HG03439 (cell line): ENCODE results near the gene CAPN11.

ENCODE experiments used
- ATAC-seq: cut with Tn5 transposase; IDR thresholded peaks from one replicate; pipeline ENCODE4 v1.9.1; 2021; ENCODE audit warnings: mild to moderate bottlenecking, moderate library complexity; ENCODE audit not compliant: unreplicated experiment

CAPN11 gene

DNA sequence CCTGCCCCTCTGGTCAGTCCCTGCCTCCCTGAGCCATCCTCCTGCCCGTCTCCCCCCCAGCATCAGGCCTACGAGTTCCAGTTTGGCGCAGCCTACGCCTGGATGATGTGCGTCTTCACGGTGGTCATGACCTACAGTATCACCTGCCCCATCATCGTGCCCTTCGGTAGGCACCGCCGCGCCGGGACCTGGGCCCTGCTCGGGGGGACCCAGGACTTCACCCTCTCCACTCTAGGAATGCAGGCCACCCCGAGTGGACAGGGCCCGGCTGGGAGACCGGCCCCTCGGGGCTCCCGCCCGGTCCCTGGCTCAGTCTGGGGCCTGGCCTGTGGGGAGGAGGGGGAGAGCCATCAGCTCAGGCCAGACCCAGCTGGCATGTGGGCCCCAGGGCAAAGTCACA lies 6.1 kb upstream of the CAPN11 start:
- no peak for ATAC-seq

- no peak for ATAC-seq
Observed at GRCh38 chr6:44154067-44154466, 4.6 kb upstream of the CAPN11 start.

- ATAC-seq: no peak
Observed at GRCh38 chr6:44156494-44157151, 2.0 kb upstream of the CAPN11 start.

GRCh38 chr6:44157152-44157521 lies 1.5 kb upstream of the CAPN11 start:
- ATAC-seq: no peak

- no peak for ATAC-seq
Observed at GRCh38 chr6:44161997-44162338, 3.3 kb downstream of the CAPN11 start.

DNA sequence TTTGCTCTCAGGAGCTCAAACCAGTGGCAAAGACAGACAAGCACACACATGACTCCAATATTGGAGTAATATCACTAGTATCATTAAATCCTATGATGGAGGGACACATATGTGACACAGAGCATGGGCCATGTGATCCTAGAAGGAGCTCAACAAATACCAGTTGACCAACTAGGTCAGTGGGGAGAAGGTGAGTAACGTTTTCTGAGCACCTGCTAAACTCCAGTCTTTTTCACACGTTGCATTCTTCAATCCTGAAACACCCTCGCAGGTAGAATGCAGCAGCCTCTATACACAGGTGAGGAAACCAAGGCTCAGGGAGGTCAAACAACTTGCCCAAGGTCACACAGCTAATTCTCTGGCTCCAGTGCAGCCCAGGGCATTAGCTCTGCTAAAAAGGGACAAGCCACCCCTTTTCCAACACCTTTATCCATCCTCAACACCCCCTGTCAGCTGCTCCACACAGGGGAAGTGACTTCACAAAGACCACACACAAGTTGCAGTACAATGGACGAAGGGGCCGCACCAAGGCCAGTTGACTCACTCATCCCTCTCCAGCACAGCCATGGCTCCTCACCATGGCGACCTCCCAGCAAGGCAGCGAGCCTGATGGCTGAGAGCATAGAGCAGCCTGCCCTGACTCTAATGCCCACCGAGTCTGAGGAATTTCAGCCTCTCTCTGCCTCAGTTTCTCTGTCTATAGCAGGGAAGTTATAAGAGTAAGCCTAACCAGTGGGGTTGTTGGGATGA lies 4.4 kb downstream of the CAPN11 start:
- no peak for ATAC-seq

DNA sequence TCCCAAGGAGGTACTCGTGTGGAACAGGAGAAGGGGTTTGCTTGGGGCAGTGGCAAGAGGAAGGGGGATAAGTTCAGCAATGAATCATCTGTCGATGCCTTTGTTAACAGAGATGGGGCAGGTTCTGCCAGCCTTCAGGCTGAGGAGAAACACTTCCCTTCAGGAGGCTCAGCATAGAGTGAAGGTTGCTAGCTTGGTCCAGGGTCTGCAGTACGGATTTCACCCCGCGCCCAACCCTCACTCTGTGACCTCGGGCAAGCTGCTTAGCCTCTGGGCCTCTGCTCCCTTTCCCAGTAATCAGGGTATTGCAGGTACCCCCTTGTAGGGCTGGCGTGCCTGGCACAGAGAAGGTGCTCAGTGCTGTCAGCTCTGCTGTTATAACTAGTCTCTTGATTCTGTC lies 7.5 kb downstream of the CAPN11 start:
- no peak for ATAC-seq

DNA sequence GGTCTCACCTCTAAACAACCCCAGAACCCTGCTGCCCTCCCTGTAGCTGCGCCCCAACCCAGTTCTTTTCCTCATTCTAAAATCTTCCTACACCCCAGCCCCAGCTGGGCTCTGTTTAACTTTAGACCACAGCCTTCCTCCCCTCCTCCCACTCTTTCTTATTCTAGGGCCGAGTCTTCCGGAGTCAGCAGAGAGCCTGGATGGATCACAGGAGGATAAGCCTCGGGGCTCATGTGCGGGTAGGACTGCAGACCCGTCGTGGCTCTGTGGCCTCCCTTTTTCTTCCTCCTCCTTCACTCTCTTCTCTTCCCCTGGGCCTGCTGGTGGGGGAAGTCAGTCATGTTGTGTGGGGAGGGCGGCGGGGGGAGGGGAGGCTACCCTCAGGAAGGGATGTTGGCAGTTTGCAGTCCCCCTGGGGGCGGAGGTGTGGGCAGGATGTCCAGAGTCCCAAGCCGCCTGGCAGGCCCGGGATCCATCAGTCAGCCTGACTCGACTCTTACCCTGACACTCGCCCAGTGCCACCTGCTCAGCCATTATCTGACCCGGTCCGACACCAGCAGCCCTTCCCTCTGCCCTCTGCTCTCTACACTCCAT lies 8.1 kb downstream of the CAPN11 start:
- ATAC-seq: no peak

GRCh38 chr6:44167567-44167966 lies 8.9 kb downstream of the CAPN11 start:
- ATAC-seq: no peak

DNA sequence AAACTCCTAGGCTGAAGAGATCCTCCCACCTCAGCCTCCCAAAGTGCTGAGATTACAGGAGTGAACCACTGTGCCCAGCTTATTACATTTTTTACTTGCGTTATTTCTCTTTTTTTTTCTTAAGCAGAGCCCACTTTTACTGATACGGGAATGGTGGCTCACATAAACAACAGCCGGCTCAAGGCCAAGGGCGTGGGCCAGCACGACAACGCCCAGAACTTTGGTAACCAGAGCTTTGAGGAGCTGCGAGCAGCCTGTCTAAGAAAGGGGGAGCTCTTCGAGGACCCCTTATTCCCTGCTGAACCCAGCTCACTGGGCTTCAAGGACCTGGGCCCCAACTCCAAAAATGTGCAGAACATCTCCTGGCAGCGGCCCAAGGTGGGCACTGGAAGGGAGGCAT lies 10.5 kb downstream of the CAPN11 start:
- ATAC-seq: no peak

GRCh38 chr6:44169886-44170570 lies 11.4 kb downstream of the CAPN11 start:
- no peak for ATAC-seq

- ATAC-seq: no peak
Observed at GRCh38 chr6:44171899-44172546, 13.4 kb downstream of the CAPN11 start.

DNA sequence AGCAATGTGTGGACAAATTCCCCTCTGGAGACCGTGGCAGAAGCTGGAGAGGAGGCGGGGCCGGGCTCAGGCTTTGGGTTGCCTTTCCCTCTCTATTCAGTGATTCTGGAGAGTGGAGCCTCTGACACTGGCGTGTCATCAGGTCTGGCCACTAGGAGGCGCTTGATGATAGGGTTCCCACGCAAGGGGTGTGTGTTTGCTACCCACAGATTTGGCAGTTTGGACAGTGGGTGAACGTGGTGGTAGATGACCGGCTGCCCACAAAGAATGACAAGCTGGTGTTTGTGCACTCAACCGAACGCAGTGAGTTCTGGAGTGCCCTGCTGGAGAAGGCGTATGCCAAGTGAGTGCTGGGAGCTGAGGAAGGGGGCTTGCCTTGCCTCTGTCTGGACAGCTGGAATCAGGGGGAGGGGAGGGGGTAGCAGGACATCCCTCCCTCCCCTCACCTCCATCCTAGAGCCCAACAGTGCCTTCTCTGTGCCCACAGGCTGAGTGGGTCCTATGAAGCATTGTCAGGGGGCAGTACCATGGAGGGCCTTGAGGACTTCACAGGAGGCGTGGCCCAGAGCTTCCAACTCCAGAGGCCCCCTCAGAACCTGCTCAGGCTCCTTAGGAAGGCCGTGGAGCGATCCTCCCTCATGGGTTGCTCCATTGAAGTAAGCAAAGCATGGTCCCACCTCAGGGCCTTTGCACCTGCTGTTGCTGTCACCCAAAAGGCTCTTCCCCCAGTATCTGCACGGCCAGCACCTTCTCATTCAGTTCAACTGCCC lies 14.3 kb downstream of the CAPN11 start:
- peak; percentile 70 for ATAC-seq

DNA sequence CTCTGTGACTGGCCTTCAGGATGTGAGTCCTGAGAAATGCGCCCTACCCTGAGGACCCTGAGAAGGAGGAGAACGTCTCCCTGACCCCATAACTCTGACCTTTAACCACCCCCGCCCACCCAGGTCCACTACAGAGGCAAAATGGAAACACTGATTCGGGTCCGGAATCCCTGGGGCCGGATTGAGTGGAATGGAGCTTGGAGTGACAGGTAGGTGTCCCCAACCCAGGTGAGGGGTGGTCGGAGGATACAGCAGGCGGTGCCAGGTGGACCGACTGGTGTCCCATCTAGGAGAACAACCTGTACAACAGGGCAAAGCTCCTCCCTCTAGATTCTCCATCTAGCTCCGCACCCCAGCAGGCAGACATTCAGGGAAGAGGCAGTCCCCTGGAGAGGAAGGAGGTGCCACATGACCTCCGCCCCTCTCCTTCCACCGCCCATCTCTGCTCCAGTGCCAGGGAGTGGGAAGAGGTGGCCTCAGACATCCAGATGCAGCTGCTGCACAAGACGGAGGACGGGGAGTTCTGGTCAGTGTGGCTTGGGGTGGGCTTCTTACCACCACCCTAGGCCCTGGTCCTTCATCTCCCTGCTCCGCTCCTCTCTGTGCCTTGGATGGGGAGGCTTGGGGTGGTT lies 17.6 kb downstream of the CAPN11 start:
- no peak for ATAC-seq

- ATAC-seq: no peak
Observed at GRCh38 chr6:44176762-44177509, 18.3 kb downstream of the CAPN11 start.

- ATAC-seq: no peak
Observed at GRCh38 chr6:44177691-44178423, 19.2 kb downstream of the CAPN11 start.

GRCh38 chr6:44178424-44179071 lies 19.9 kb downstream of the CAPN11 start:
- no peak for ATAC-seq

- no peak for ATAC-seq
Observed at GRCh38 chr6:44179072-44179536, 20.5 kb downstream of the CAPN11 start.
